SK-N-SH (cell line): Measurements from ENCODE around the gene SCAPER.

Experiments
- CTCF ChIP-seq: fragments of 200-600 bp; sonication (generic); IDR thresholded peaks from 2 replicates; pipeline ENCODE4 v1.6.1; 2017; ENCODE audit warnings: antibody characterized with exemption, mild to moderate bottlenecking, moderate library complexity
- EZH2phosphoT487 ChIP-seq: fragments of 200-600 bp; sonication (generic); IDR thresholded peaks from 2 replicates; pipeline ENCODE4 v1.6.1; 2017; ENCODE audit warnings: low read depth, mixed run types, mild to moderate bottlenecking, antibody characterized with exemption, moderate library complexity, borderline replicate concordance
- FOXJ3 ChIP-seq: sonication (generic); formaldehyde crosslinking; IDR thresholded peaks from 2 replicates; pipeline ENCODE4 v1.5.1; 2020; ENCODE audit warnings: mild to moderate bottlenecking, missing genetic modification reagents
- MAX ChIP-seq: IDR thresholded peaks from 2 replicates; pipeline ENCODE4 v1.4.0; 2012; ENCODE audit warnings: low read depth
- MXI1 ChIP-seq: IDR thresholded peaks from 2 replicates; pipeline ENCODE4 v1.6.1; 2012; ENCODE audit warnings: mild to moderate bottlenecking, low read depth, low read length, improper control_type of control experiment
- RAD21 ChIP-seq: IDR thresholded peaks from 2 replicates; pipeline ENCODE4 v1.6.1; 2012; ENCODE audit warnings: mild to moderate bottlenecking, low read length
- RCOR1 ChIP-seq: fragments of 150-350 bp; IDR thresholded peaks from 2 replicates; pipeline ENCODE4 v1.6.1; 2017; ENCODE audit warnings: antibody characterized with exemption, low read length
- RFX5 ChIP-seq: IDR thresholded peaks from 2 replicates; pipeline ENCODE4 v1.6.1; 2012; ENCODE audit warnings: mild to moderate bottlenecking, improper control_type of control experiment, low read length
- RXRA ChIP-seq: IDR thresholded peaks from 2 replicates; pipeline ENCODE4 v1.4.0; 2012; ENCODE audit warnings: low read depth, mild to moderate bottlenecking, borderline replicate concordance
- SIN3A ChIP-seq: IDR thresholded peaks from 2 replicates; pipeline ENCODE4 v1.6.1; 2012; ENCODE audit warnings: low read depth, mild to moderate bottlenecking, low read length, moderate library complexity, borderline replicate concordance
- SMC3 ChIP-seq: IDR thresholded peaks from 2 replicates; pipeline ENCODE4 v1.6.1; 2012; ENCODE audit warnings: low read depth, low read length, improper control_type of control experiment
- USF2 ChIP-seq: fragments of 150-350 bp; IDR thresholded peaks from 2 replicates; pipeline ENCODE4 v1.6.1; 2017; ENCODE audit warnings: antibody characterized with exemption, low read length, low read depth, borderline replicate concordance

- TF ChIP-seq CTCF (no peak), RAD21 (no peak), MXI1 (no peak), FOXJ3 (no peak), MAX (no peak), RCOR1 (no peak), RFX5 (no peak), SIN3A (no peak), EZH2phosphoT487 (no peak), SMC3 (no peak), USF2 (no peak), RXRA (no peak)
Measured at GRCh38 chr15:76753131-76753530, 152.0 kb downstream of the SCAPER start.
